Stomach (tissue), 9 donors: ENCODE measurements around the gene CDH16. TPM values are rescaled to one million over a fixed set of nuclear protein-coding genes. Genes with fewer than 3 reads are reported as not detected.
A peak's percentile ranks its signal among the peaks of the same experiment; 100 is the strongest.

Experiments used
- DNase-seq, 2 donors: peaks; one replicate each; pipeline versions ENCODE4 v3.0.0 to v3.0.0-alpha.2; 2013 to 2019
- H3K27ac ChIP-seq, 5 donors: fragments of 200-600 bp in 4 of 5; sonication (generic) in 4 of 5; one replicate each; pipeline ENCODE4 v1.5.1; 2013 to 2019; ENCODE audit warnings: mild to moderate bottlenecking in 1 of 5, moderate library complexity in 1 of 5
- H3K27me3 ChIP-seq, 3 donors: fragments of 200-600 bp; sonication (generic); one replicate each; pipeline ENCODE4 v1.5.1; 2017 to 2019; ENCODE audit warnings: mixed run types in 1 of 3
- H3K36me3 ChIP-seq, 4 donors: fragments of 200-600 bp; sonication (generic); 1 replicate in 3 of 4; 2 replicates in 1 of 4; pipeline ENCODE4 v1.5.1; 2016 to 2019
- H3K4me1 ChIP-seq, 4 donors: fragments of 200-600 bp; sonication (generic); one replicate each; pipeline ENCODE4 v1.5.1; 2016 to 2019
- H3K4me3 ChIP-seq, 4 donors: fragments of 200-600 bp; sonication (generic) in 3 of 4; one replicate each; pipeline ENCODE4 v1.5.1; 2016 to 2019; ENCODE audit warnings: mild to moderate bottlenecking in 1 of 4
- H3K9me3 ChIP-seq, 4 donors: fragments of 200-600 bp; sonication (generic); one replicate each; pipeline ENCODE4 v1.5.1; 2016 to 2019
- EP300 ChIP-seq: sonication (generic); formaldehyde crosslinking; IDR thresholded peaks from one replicate; pipeline ENCODE4 v1.6.1; 2017; ENCODE audit warnings: antibody characterized with exemption
- POLR2A ChIP-seq, 4 donors: fragments of 450-650 bp; IDR thresholded peaks; one replicate each; pipeline ENCODE4 v1.6.1; 2016; ENCODE audit warnings: antibody characterized with exemption in 4 of 4, control low read depth in 2 of 4, mild to moderate bottlenecking in 1 of 4, moderate library complexity in 1 of 4
- POLR2AphosphoS5 ChIP-seq, 3 donors: sonication (generic); formaldehyde crosslinking; IDR thresholded peaks; one replicate each; pipeline ENCODE4 v1.6.1; 2016; ENCODE audit warnings: antibody characterized with exemption in 3 of 3
- WGBS, 5 donors: extraction: QIAGEN DNeasy Blood & Tissue Kit in 3 of 5; methylation state at CpG; one replicate each; pipeline versions ENCODE4 v1.1.5 to v1.1.7; 2013 to 2018; 5-methylcytosine and 5-hydroxymethylcytosine counted together
- intact Hi-C: fragments of 100-400 bp; cut with DNase I; formaldehyde crosslinking; loops from one replicate; pipeline ENCODE4 v1.15.1; 2023; ENCODE audit warnings: low total_unique reads
- polyA plus RNA-seq, 3 donors: library from polyadenylated mRNA; stranded (reverse); fragments of 200-250 nt; gene quantifications; one replicate each; pipeline ENCODE4 v1.2.3, GENCODE V29; 2013
- total RNA-seq, 5 donors: library from RNA; depleted of rRNA; stranded (reverse); fragments of >200 nt; gene quantifications; one replicate each; pipeline versions ENCODE4 v1.1.0 to v1.2.3, GENCODE V29; 2014 to 2016
- TF ChIP-seq, protein P1 (sequence below), 7 experiments: fragments of 450-650 bp in 4 of 7; fragments of 200-600 bp in 3 of 7; sonication (generic) in 3 of 7; IDR thresholded peaks; one replicate each; pipeline ENCODE4 v1.5.1; 2016 to 2019; ENCODE audit warnings: antibody characterized with exemption in 7 of 7, control low read depth in 2 of 7, mild to moderate bottlenecking in 1 of 7
- donor health status: healthy with polysubstance abuse.
- donor health status: Bipolar disorder and iron deficiency.
- donor health status: healthy.

CDH16 gene
- total and polyA plus RNA-seq, 8 donors, result 0.14 to 2.3 (median 1.1) TPM; not detected in 5

DNA sequence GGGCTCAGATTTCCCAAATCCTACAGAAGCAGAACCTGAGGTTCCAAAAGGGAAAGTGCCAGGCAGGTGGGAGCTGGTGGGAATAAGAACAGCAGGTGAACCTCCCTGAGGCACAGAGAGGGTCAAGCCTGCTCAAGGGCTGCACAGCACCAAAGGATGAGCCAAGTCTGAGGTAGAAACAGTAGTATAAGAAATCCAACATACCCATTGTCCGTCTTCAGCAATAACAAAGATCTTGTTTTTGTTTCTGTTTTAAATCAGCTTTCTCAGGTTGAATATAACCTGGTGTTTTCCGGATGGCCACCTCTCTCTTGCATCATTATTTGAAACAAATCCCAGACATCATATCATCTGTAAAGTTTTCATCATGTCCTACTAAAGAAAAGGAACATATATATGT, 31.8 kb upstream of the CDH16 start:
- peaks cover 0 to 33% (median 12%) of the 10 kb centered on the region in 3 donors for H3K27me3 ChIP-seq
- WGBS, 5 donors, result 68 to 90% (median 79%) methylated on average over 2 of the region's 2 CpGs
- no peak overlapping the region for H3K4me3 ChIP-seq
- H3K9me3 ChIP-seq, result no peaks in the 10 kb centered on the region
- TF ChIP-seq, protein P1, sequence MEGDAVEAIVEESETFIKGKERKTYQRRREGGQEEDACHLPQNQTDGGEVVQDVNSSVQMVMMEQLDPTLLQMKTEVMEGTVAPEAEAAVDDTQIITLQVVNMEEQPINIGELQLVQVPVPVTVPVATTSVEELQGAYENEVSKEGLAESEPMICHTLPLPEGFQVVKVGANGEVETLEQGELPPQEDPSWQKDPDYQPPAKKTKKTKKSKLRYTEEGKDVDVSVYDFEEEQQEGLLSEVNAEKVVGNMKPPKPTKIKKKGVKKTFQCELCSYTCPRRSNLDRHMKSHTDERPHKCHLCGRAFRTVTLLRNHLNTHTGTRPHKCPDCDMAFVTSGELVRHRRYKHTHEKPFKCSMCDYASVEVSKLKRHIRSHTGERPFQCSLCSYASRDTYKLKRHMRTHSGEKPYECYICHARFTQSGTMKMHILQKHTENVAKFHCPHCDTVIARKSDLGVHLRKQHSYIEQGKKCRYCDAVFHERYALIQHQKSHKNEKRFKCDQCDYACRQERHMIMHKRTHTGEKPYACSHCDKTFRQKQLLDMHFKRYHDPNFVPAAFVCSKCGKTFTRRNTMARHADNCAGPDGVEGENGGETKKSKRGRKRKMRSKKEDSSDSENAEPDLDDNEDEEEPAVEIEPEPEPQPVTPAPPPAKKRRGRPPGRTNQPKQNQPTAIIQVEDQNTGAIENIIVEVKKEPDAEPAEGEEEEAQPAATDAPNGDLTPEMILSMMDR (IDR thresholded peaks at IDR 0.05), result no peak
- no peak for TF ChIP-seq EP300
- TF ChIP-seq POLR2AphosphoS5 (IDR thresholded peaks at IDR 0.05), result no peak
- no peak for TF ChIP-seq POLR2A (IDR thresholded peaks at IDR 0.05)
- intact Hi-C loops, result no loop called here
- H3K36me3 ChIP-seq, result no peaks in the 10 kb centered on the region
- DNase-seq, result no peak
- peaks cover 8 to 22% (median 18%) of the 10 kb centered on the region in 4 donors for H3K4me1 ChIP-seq
- no peak overlapping the region for H3K27ac ChIP-seq

- no peak for DNase-seq
Measured at GRCh38 chr16:66949472-66949871, 30.8 kb upstream of the CDH16 start.

DNA sequence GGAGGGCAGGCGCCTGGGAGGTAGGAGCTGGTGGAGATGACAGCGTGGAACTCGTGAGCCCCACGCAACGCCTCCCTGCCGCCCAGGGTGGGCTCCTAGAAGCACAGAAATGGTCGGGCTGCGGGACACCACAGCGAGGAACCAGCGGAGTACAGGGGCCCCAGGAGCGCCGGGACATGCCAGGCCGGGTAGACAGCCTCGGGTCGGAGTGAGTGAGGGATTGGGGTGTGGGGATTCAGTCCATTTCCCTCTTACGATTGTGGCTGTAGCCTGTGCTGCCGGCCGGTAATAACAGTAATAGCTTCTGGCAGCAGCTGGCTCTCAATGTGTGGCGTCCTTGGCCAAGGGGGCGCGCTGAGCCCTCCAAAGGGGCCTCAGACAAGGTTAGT, 30.1 kb upstream of the CDH16 start:
- peak overlapping the region; percentile 49 to 68 (median 62) for H3K4me3 ChIP-seq
- 14 to 46% (median 23%) methylated on average over 8 to 21 of the region's 21 CpGs for WGBS, 5 donors
- H3K36me3 ChIP-seq, result peaks cover 2 to 9% (median 3%) of the 10 kb centered on the region in 4 donors
- DNase-seq, result no peak
- intact Hi-C loops, result no loop called here
- no peak overlapping the region for H3K27ac ChIP-seq
- H3K27me3 ChIP-seq, result peaks cover 0 to 33% (median 12%) of the 10 kb centered on the region in 3 donors
- TF ChIP-seq EP300 (no peak), POLR2A (IDR thresholded peaks at IDR 0.05) (no peak), POLR2AphosphoS5 (IDR thresholded peaks at IDR 0.05) (no peak)
- TF ChIP-seq, protein P1 (IDR thresholded peaks at IDR 0.05), result no peak
- peaks cover 8 to 22% (median 18%) of the 10 kb centered on the region in 4 donors for H3K4me1 ChIP-seq
- H3K9me3 ChIP-seq, result no peaks in the 10 kb centered on the region

More at GRCh38 chr16:66949472-66949871, 30.8 kb upstream of the CDH16 start:
- 68 to 82% (median 70%) methylated on average over 6 of the region's 6 CpGs for WGBS, 5 donors
- TF ChIP-seq POLR2A (IDR thresholded peaks at IDR 0.05), result no peak
- TF ChIP-seq, protein P1 (IDR thresholded peaks at IDR 0.05), result no peak
- TF ChIP-seq POLR2AphosphoS5 (IDR thresholded peaks at IDR 0.05), result no peak
- TF ChIP-seq EP300, result no peak
- no peak overlapping the region for H3K27ac ChIP-seq
- H3K4me1 ChIP-seq, result peaks cover 8 to 22% (median 18%) of the 10 kb centered on the region in 4 donors
- peaks cover 0 to 33% (median 12%) of the 10 kb centered on the region in 3 donors for H3K27me3 ChIP-seq
- intact Hi-C loops, result no loop called here
- H3K36me3 ChIP-seq, result peaks cover 0 to 2% (median 0%) of the 10 kb centered on the region in 4 donors
- no peak overlapping the region for H3K4me3 ChIP-seq
- H3K9me3 ChIP-seq, result no peaks in the 10 kb centered on the region

GRCh38 chr16:66948134-66948836, 29.6 kb upstream of the CDH16 start:
- intact Hi-C loops, result no loop called here
- TF ChIP-seq, protein P1 (IDR thresholded peaks at IDR 0.05), result no peak
- TF ChIP-seq POLR2AphosphoS5 (IDR thresholded peaks at IDR 0.05) (no peak), POLR2A (IDR thresholded peaks at IDR 0.05) (no peak), EP300 (no peak)
- Histone ChIP-seq H3K9me3 (no peaks in the 10 kb centered on the region), H3K27me3 (peaks cover 0 to 28% (median 12%) of the 10 kb centered on the region in 3 donors), H3K27ac (peak overlapping the region in 1 of 5 donors; percentile 56), H3K36me3 (peaks cover 7 to 14% (median 8%) of the 10 kb centered on the region in 4 donors), H3K4me1 (peaks cover 8 to 22% (median 18%) of the 10 kb centered on the region in 4 donors), H3K4me3 (peak overlapping the region; percentile 49 to 68 (median 62))
- 0 to 5% (median 3%) methylated on average over 33 to 44 of the region's 44 CpGs for WGBS, 5 donors
- peak; percentile 31 to 53 for DNase-seq
